CD4-positive, CD25-positive, alpha-beta regulatory T cell (primary cell): ENCODE measurements around the gene MYO15A. TPM values are rescaled to one million over a fixed set of nuclear protein-coding genes. Genes with fewer than 3 reads are reported as not detected.

ENCODE experiments used
- ATAC-seq, 2 donors: fragments of 150-1000 bp; cut with Tn5 transposase; one replicate each; pipeline ENCODE4 v1.10.0; 2021; ENCODE audit warnings: low read depth in 2 of 2, moderate number of reproducible peaks in 2 of 2, moderate library complexity in 1 of 2
- DNase-seq, 3 donors: peaks; one replicate each; pipeline versions ENCODE4 v3.0.0 to v3.0.0-alpha.2; 2012 to 2022; ENCODE audit warnings: mixed read lengths in 1 of 3
- H3K27ac ChIP-seq: one replicate; pipeline ENCODE4 v1.7.0; 2013; ENCODE audit warnings: mild to moderate bottlenecking, low read length; ENCODE audit not compliant: insufficient read depth, poor library complexity, severe bottlenecking
- H3K27me3 ChIP-seq: one replicate; pipeline ENCODE4 v1.7.0; 2013; ENCODE audit warnings: low read length; ENCODE audit not compliant: control insufficient read depth, insufficient read depth
- H3K36me3 ChIP-seq: one replicate; pipeline ENCODE4 v1.7.0; 2013; ENCODE audit warnings: mild to moderate bottlenecking, low read length, moderate library complexity; ENCODE audit not compliant: control insufficient read depth, insufficient read depth
- H3K4me1 ChIP-seq: 2 replicates; pipeline ENCODE4 v1.7.0; 2013; ENCODE audit warnings: mild to moderate bottlenecking, low read length; ENCODE audit not compliant: insufficient read depth, control insufficient read depth, poor library complexity, severe bottlenecking
- H3K4me3 ChIP-seq: one replicate; pipeline ENCODE4 v1.7.0; 2013; ENCODE audit warnings: low read depth, mild to moderate bottlenecking, low read length, moderate library complexity
- H3K9me3 ChIP-seq, 2 experiments: 1 replicate in 1 of 2; 2 replicates in 1 of 2; pipeline ENCODE4 v1.7.0; 2013; ENCODE audit warnings: low read length in 2 of 2, mild to moderate bottlenecking in 1 of 2, moderate library complexity in 1 of 2; ENCODE audit not compliant: control insufficient read depth in 2 of 2
- H3K27ac Mint-ChIP-seq, 3 donors: one replicate each; pipeline ENCODE4 v1.8.0; 2020 to 2022; ENCODE audit warnings: mild to moderate bottlenecking in 3 of 3, mixed read lengths in 3 of 3, moderate library complexity in 2 of 3
- H3K27me3 Mint-ChIP-seq: one replicate; pipeline ENCODE4 v1.8.0; 2022; ENCODE audit warnings: mild to moderate bottlenecking, mixed read lengths
- H3K36me3 Mint-ChIP-seq: one replicate; pipeline ENCODE4 v1.8.0; 2020; ENCODE audit warnings: mixed read lengths
- H3K4me1 Mint-ChIP-seq, 4 donors: one replicate each; pipeline ENCODE4 v1.8.0; 2020 to 2022; ENCODE audit warnings: mixed read lengths in 4 of 4, mild to moderate bottlenecking in 1 of 4
- H3K4me3 Mint-ChIP-seq, 4 donors: one replicate each; pipeline ENCODE4 v1.8.0; 2020 to 2022; ENCODE audit warnings: mild to moderate bottlenecking in 4 of 4, mixed read lengths in 4 of 4, moderate library complexity in 3 of 4
- H3K9me3 Mint-ChIP-seq, 7 donors: one replicate each; pipeline ENCODE4 v1.8.0; 2020 to 2022; ENCODE audit warnings: mixed read lengths in 7 of 7, mild to moderate bottlenecking in 3 of 7, moderate library complexity in 2 of 7
- polyA plus RNA-seq, 4 donors: library from polyadenylated mRNA; unstranded; fragments of 300-500 nt; fragmentation: Illumina TruSeq; gene quantifications; one replicate each; pipeline ENCODE4 v1.2.3, GENCODE V29; 2021
- total RNA-seq: library from RNA; stranded (reverse); gene quantifications from one replicate; pipeline ENCODE4 v1.2.3, GENCODE V29; 2022

The MYO15A gene
- total and polyA plus RNA-seq, 5 donors from 2014 or later = 0.19 to 0.81 (median 0.30) TPM; not detected in 1

- ATAC-seq = no peak
- no peaks in the 10 kb centered on the region for H3K27me3 ChIP-seq
- H3K4me3 ChIP-seq = no peak overlapping the region
- no peak overlapping the region for H3K4me3 Mint-ChIP-seq
- H3K9me3 Mint-ChIP-seq = no peaks in the 10 kb centered on the region
- DNase-seq = no peak
- no peaks in the 10 kb centered on the region for H3K27me3 Mint-ChIP-seq
- peaks cover 0 to 7% (median 3%) of the 10 kb centered on the region in 4 donors for H3K4me1 Mint-ChIP-seq
- no peaks in the 10 kb centered on the region for H3K36me3 ChIP-seq
- peaks cover 3% of the 10 kb centered on the region for H3K4me1 ChIP-seq
- H3K9me3 ChIP-seq = no peaks in the 10 kb centered on the region
- no peaks in the 10 kb centered on the region for H3K36me3 Mint-ChIP-seq
- H3K27ac ChIP-seq = no peak overlapping the region
- no peak overlapping the region for H3K27ac Mint-ChIP-seq
These were observed 68.6 kb downstream of the MYO15A start for GRCh38 chr17:18177133-18177532.

- Histone ChIP-seq H3K4me1 (peaks cover 9% of the 10 kb centered on the region), H3K4me3 (no peak overlapping the region), H3K27me3 (no peaks in the 10 kb centered on the region), H3K27ac (no peak overlapping the region), H3K9me3 (no peaks in the 10 kb centered on the region), H3K36me3 (no peaks in the 10 kb centered on the region)
- Mint-ChIP-seq H3K4me3 (no peak overlapping the region), H3K36me3 (no peaks in the 10 kb centered on the region), H3K9me3 (no peaks in the 10 kb centered on the region), H3K4me1 (peaks cover 0 to 13% (median 5%) of the 10 kb centered on the region in 4 donors), H3K27me3 (no peaks in the 10 kb centered on the region), H3K27ac (no peak overlapping the region)
- DNase-seq (no peak), ATAC-seq (no peak)
These were observed 69.2 kb downstream of the MYO15A start for GRCh38 chr17:18177722-18178121.

GRCh38 chr17:18179196-18179595 lies 70.6 kb downstream of the MYO15A start:
- H3K4me3 Mint-ChIP-seq = peak overlapping the region in 1 of 4 donors; percentile 49
- no peak overlapping the region for H3K27ac ChIP-seq
- peaks cover 12% of the 10 kb centered on the region for H3K4me1 ChIP-seq
- H3K9me3 Mint-ChIP-seq = no peaks in the 10 kb centered on the region
- H3K27ac Mint-ChIP-seq = no peak overlapping the region
- no peaks in the 10 kb centered on the region for H3K9me3 ChIP-seq
- DNase-seq (no peak), ATAC-seq (no peak)
- no peaks in the 10 kb centered on the region for H3K27me3 ChIP-seq
- H3K27me3 Mint-ChIP-seq = peaks cover 6% of the 10 kb centered on the region
- no peaks in the 10 kb centered on the region for H3K36me3 ChIP-seq
- H3K4me1 Mint-ChIP-seq = peaks cover 0 to 20% (median 8%) of the 10 kb centered on the region in 4 donors
- no peak overlapping the region for H3K4me3 ChIP-seq
- H3K36me3 Mint-ChIP-seq = no peaks in the 10 kb centered on the region

- Histone ChIP-seq H3K4me1 (peaks cover 13% of the 10 kb centered on the region), H3K27ac (no peak overlapping the region), H3K4me3 (no peak overlapping the region), H3K9me3 (no peaks in the 10 kb centered on the region), H3K27me3 (no peaks in the 10 kb centered on the region), H3K36me3 (no peaks in the 10 kb centered on the region)
- Mint-ChIP-seq H3K4me3 (peak overlapping the region in 1 of 4 donors; percentile 49), H3K27me3 (peaks cover 6% of the 10 kb centered on the region), H3K36me3 (no peaks in the 10 kb centered on the region), H3K4me1 (peaks cover 0 to 21% (median 11%) of the 10 kb centered on the region in 4 donors), H3K9me3 (no peaks in the 10 kb centered on the region), H3K27ac (peak overlapping the region in 1 of 3 donors; percentile 75)
- no peak for DNase-seq
- ATAC-seq = no peak
These were observed 71.2 kb downstream of the MYO15A start for GRCh38 chr17:18179804-18180203.

- H3K27me3 ChIP-seq = no peaks in the 10 kb centered on the region
- Mint-ChIP-seq H3K36me3 (peaks cover 3% of the 10 kb centered on the region), H3K27ac (peak overlapping the region; percentile 89 to 99 (median 98)), H3K4me1 (peaks cover 8 to 35% (median 23%) of the 10 kb centered on the region in 4 donors), H3K4me3 (peak overlapping the region; percentile 31 to 97 (median 97)), H3K9me3 (no peaks in the 10 kb centered on the region), H3K27me3 (peaks cover 6% of the 10 kb centered on the region)
- no peaks in the 10 kb centered on the region for H3K9me3 ChIP-seq
- no peak for DNase-seq
- no peak overlapping the region for H3K4me3 ChIP-seq
- no peak for ATAC-seq
- H3K36me3 ChIP-seq = no peaks in the 10 kb centered on the region
- peak overlapping the region; percentile 41 for H3K27ac ChIP-seq
- peaks cover 29% of the 10 kb centered on the region for H3K4me1 ChIP-seq
These were observed 72.8 kb downstream of the MYO15A start for GRCh38 chr17:18181358-18181757.

- Mint-ChIP-seq H3K27me3 (peaks cover 6% of the 10 kb centered on the region), H3K27ac (peak overlapping the region; percentile 98 to 99 (median 99)), H3K4me1 (peaks cover 8 to 45% (median 33%) of the 10 kb centered on the region in 4 donors), H3K4me3 (peak overlapping the region; percentile 97), H3K36me3 (peaks cover 9% of the 10 kb centered on the region), H3K9me3 (no peaks in the 10 kb centered on the region)
- DNase-seq = no peak
- Histone ChIP-seq H3K9me3 (no peaks in the 10 kb centered on the region), H3K4me3 (peak overlapping the region; percentile 78), H3K27ac (peak overlapping the region; percentile 96), H3K27me3 (no peaks in the 10 kb centered on the region), H3K36me3 (peaks cover 5% of the 10 kb centered on the region), H3K4me1 (peaks cover 39% of the 10 kb centered on the region)
- ATAC-seq = no peak
These were observed 73.8 kb downstream of the MYO15A start for GRCh38 chr17:18182110-18182977.

GRCh38 chr17:18182978-18183333 lies 74.4 kb downstream of the MYO15A start:
- peaks cover 45% of the 10 kb centered on the region for H3K4me1 ChIP-seq
- no peaks in the 10 kb centered on the region for H3K9me3 ChIP-seq
- peaks cover 6% of the 10 kb centered on the region for H3K36me3 ChIP-seq
- DNase-seq = peak in 1 of 3 donors; percentile 74
- Mint-ChIP-seq H3K27ac (peak overlapping the region; percentile 98 to 99 (median 99)), H3K4me3 (peak overlapping the region; percentile 97), H3K27me3 (peaks cover 6% of the 10 kb centered on the region), H3K4me1 (peaks cover 8 to 51% (median 39%) of the 10 kb centered on the region in 4 donors), H3K9me3 (no peaks in the 10 kb centered on the region), H3K36me3 (peaks cover 16% of the 10 kb centered on the region)
- peak; percentile 40 to 48 for ATAC-seq
- peak overlapping the region; percentile 78 for H3K4me3 ChIP-seq
- peak overlapping the region; percentile 96 for H3K27ac ChIP-seq
- H3K27me3 ChIP-seq = no peaks in the 10 kb centered on the region
